Activated CD8-positive, alpha-beta T cell treated with anti-CD3 and anti-CD28 coated beads for 36 hours (primary cell): Measurements from ENCODE around the gene MMP27. TPM values are rescaled to one million over a fixed set of nuclear protein-coding genes. Genes with fewer than 3 reads are reported as not detected.

ENCODE experiments used
- ATAC-seq: fragments of 200-7000 bp; cut with Tn5 transposase; one replicate; pipeline ENCODE4 v1.10.0; 2021; ENCODE audit warnings: mild to moderate bottlenecking, moderate library complexity
- CTCF ChIA-PET: fragments of 350-600 bp; sonication (Branson Sonifier 250); formaldehyde crosslinking; loops from one replicate; lab custom pipeline; 2021; ENCODE audit warnings: antibody characterized with exemption; lab: Charles Lee
- POLR2A ChIA-PET: fragments of 350-600 bp; sonication (Branson Sonifier 250); formaldehyde crosslinking; loops from one replicate; lab custom pipeline; 2021; ENCODE audit warnings: antibody characterized with exemption; lab: Charles Lee
- DNase-seq: peaks from one replicate; pipeline ENCODE4 v3.0.0-alpha.2; 2020
- H3K27ac Mint-ChIP-seq: one replicate; pipeline ENCODE4 v1.8.0; 2021; ENCODE audit warnings: mild to moderate bottlenecking, mixed read lengths
- H3K27me3 Mint-ChIP-seq: one replicate; pipeline ENCODE4 v1.8.0; 2021; ENCODE audit warnings: mixed read lengths
- H3K36me3 Mint-ChIP-seq: one replicate; pipeline ENCODE4 v1.8.0; 2021; ENCODE audit warnings: low read depth, mixed read lengths
- H3K4me1 Mint-ChIP-seq: one replicate; pipeline ENCODE4 v1.8.0; 2021; ENCODE audit warnings: low read depth, mixed read lengths
- H3K4me3 Mint-ChIP-seq: one replicate; pipeline ENCODE4 v1.8.0; 2021; ENCODE audit warnings: mild to moderate bottlenecking, moderate library complexity, mixed read lengths
- H3K9me3 Mint-ChIP-seq: one replicate; pipeline ENCODE4 v1.8.0; 2021; ENCODE audit warnings: mixed read lengths
- intact Hi-C: fragments of 100-400 bp; cut with micrococcal nuclease; formaldehyde crosslinking; loops from one replicate; pipeline ENCODE4 v1.10.0; 2022
- total RNA-seq, 2 experiments: library from RNA; stranded (reverse); gene quantifications; one replicate each; pipeline ENCODE4 v1.2.3, GENCODE V29; 2021
- TF ChIP-seq, protein P1 (sequence below): fragments of 200-600 bp; IDR thresholded peaks from one replicate; pipeline ENCODE4 v1.8.0; 2022; ENCODE audit warnings: antibody characterized with exemption, mild to moderate bottlenecking

Gene MMP27
- total RNA-seq, 2 experiments from 2014 or later = not detected

DNA sequence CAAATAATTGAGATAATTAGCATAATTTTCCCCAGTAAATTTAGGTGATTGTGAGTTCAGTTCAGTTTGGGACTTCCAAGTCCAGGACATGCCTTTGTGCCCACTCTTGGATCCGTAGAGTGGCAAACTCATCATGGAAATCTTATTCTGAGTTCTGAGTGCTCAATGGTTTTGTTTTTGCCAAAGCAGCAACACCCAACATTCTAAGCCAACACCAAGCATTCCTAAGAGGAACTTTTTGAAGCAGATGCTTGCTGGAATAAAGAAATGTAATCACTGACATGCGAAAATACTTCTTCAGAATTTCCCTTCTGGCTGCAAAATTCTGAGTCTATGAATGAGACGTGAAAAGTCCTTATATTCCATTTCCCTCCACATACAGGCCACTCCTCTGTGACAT lies 10.4 kb downstream of the MMP27 start:
- H3K36me3 Mint-ChIP-seq = no peaks in the 10 kb centered on the region
- intact Hi-C loops = no loop called here
- DNase-seq = no peak
- H3K4me3 Mint-ChIP-seq = no peak overlapping the region
- H3K9me3 Mint-ChIP-seq = no peaks in the 10 kb centered on the region
- ChIA-PET POLR2A (no interaction called here), CTCF (interaction anchor here (0.6 kb wide), 1 partner anchor 241 kb away, joined by 3 read pairs; no protein-coding TSS in a partner anchor)
- no peak overlapping the region for H3K27ac Mint-ChIP-seq
- H3K4me1 Mint-ChIP-seq = no peaks in the 10 kb centered on the region
- H3K27me3 Mint-ChIP-seq = peaks cover 9% of the 10 kb centered on the region
- ATAC-seq = no peak
- TF ChIP-seq, protein P1, sequence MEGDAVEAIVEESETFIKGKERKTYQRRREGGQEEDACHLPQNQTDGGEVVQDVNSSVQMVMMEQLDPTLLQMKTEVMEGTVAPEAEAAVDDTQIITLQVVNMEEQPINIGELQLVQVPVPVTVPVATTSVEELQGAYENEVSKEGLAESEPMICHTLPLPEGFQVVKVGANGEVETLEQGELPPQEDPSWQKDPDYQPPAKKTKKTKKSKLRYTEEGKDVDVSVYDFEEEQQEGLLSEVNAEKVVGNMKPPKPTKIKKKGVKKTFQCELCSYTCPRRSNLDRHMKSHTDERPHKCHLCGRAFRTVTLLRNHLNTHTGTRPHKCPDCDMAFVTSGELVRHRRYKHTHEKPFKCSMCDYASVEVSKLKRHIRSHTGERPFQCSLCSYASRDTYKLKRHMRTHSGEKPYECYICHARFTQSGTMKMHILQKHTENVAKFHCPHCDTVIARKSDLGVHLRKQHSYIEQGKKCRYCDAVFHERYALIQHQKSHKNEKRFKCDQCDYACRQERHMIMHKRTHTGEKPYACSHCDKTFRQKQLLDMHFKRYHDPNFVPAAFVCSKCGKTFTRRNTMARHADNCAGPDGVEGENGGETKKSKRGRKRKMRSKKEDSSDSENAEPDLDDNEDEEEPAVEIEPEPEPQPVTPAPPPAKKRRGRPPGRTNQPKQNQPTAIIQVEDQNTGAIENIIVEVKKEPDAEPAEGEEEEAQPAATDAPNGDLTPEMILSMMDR = no peak

GRCh38 chr11:102685754-102686153 lies 19.8 kb downstream of the MMP27 start:
- no peak for ATAC-seq
- no peaks in the 10 kb centered on the region for H3K36me3 Mint-ChIP-seq

DNA sequence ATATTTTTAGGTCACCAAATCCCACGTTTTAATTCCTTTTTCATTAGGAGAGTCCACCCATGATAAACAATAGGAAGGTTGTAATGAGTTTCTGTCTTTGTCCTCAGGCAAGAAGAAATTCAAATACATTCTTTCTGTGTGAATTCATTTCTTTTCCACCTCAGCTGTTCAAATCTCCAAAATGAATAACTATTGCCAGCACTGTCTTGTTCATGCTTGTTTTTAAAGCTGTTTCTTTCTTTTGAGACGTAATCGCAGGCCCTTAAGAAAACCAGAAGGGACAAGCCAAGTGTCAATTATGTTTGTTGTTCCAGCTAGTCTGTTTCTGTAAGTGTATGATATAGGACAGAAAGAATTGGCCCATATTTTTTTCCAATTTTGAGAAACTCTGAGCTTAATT lies 20.2 kb downstream of the MMP27 start:
- intact Hi-C loops = no loop called here
- Mint-ChIP-seq H3K36me3 (no peaks in the 10 kb centered on the region), H3K4me1 (no peaks in the 10 kb centered on the region), H3K27me3 (peaks cover 10% of the 10 kb centered on the region), H3K9me3 (no peaks in the 10 kb centered on the region), H3K27ac (no peak overlapping the region), H3K4me3 (no peak overlapping the region)
- no peak for DNase-seq
- ChIA-PET POLR2A (interaction anchor here (0.6 kb wide), 1 partner anchor 611 kb away, joined by 3 read pairs; no protein-coding TSS in a partner anchor), CTCF (interaction anchor here (0.6 to 1.2 kb wide), 5 partner anchors 10 to 171 kb away, joined by 3 to 7 read pairs (median 4); no protein-coding TSS in a partner anchor)
- TF ChIP-seq, protein P1 = no peak
- no peak for ATAC-seq

More at GRCh38 chr11:102685754-102686153, 19.8 kb downstream of the MMP27 start:
- Mint-ChIP-seq H3K9me3 (no peaks in the 10 kb centered on the region), H3K4me3 (no peak overlapping the region), H3K27ac (no peak overlapping the region), H3K4me1 (no peaks in the 10 kb centered on the region), H3K27me3 (peaks cover 10% of the 10 kb centered on the region)
- intact Hi-C loops = no loop called here
- ChIA-PET POLR2A (interaction anchor here (0.6 kb wide), 1 partner anchor 611 kb away, joined by 3 read pairs; no protein-coding TSS in a partner anchor), CTCF (interaction anchor here (0.6 to 1.2 kb wide), 4 partner anchors 11 to 172 kb away, joined by 3 to 4 read pairs (median 4); no protein-coding TSS in a partner anchor)
- TF ChIP-seq, protein P1 = no peak
- no peak for DNase-seq

DNA sequence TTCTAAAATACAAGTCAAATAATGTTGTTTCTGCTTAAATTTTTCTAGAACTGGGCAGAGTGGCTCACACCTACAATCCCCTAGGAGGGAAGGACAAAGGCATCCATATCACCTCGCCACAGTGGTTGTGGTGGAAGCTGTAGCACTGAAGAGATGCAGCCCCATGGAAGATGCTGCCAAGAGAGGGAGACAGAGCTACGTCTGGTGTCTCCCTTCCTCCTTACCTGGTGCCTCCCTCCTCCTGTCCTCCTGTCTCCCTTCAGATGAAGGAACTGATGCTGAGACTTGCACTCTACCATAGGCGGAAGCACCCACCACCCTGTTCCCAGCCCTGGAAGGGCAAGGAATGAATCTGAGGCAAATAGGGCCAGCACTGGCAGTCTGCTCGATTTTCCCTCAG lies 22.3 kb downstream of the MMP27 start:
- POLR2A ChIA-PET = interaction anchor here (1.5 kb wide), 1 partner anchor 17 kb away, joined by 4 read pairs; no protein-coding TSS in a partner anchor
- CTCF ChIA-PET = no interaction called here
- intact Hi-C loops = no loop called here
- H3K4me3 Mint-ChIP-seq = no peak overlapping the region
- H3K4me1 Mint-ChIP-seq = no peaks in the 10 kb centered on the region
- ATAC-seq (no peak), DNase-seq (no peak)
- peaks cover 13% of the 10 kb centered on the region for H3K27me3 Mint-ChIP-seq
- no peak overlapping the region for H3K27ac Mint-ChIP-seq
- H3K9me3 Mint-ChIP-seq = no peaks in the 10 kb centered on the region
- H3K36me3 Mint-ChIP-seq = no peaks in the 10 kb centered on the region
- TF ChIP-seq, protein P1 = no peak

- Mint-ChIP-seq H3K9me3 (no peaks in the 10 kb centered on the region), H3K36me3 (no peaks in the 10 kb centered on the region), H3K27ac (no peak overlapping the region), H3K27me3 (peaks cover 14% of the 10 kb centered on the region), H3K4me3 (no peak overlapping the region), H3K4me1 (no peaks in the 10 kb centered on the region)
- intact Hi-C loops = no loop called here
- DNase-seq (no peak), ATAC-seq (no peak)
- TF ChIP-seq, protein P1 = no peak
- CTCF ChIA-PET = interaction anchor here (0.6 kb wide), 1 partner anchor 338 kb away, joined by 3 read pairs; no protein-coding TSS in a partner anchor
- POLR2A ChIA-PET = no interaction called here
Measured at GRCh38 chr11:102680945-102681344, 24.6 kb downstream of the MMP27 start.
